ENCODE data around the gene DPY19L1.
"Not testable (repeated sequence)": the region's sequence is repeated elsewhere in the genome, so short reads cannot be mapped to it uniquely, and the experiment has no call there.

GRCh38 chr7:35047263-35047911 is 10.1 kb upstream of the DPY19L1 start:
- not testable (repeated sequence) for TF ChIP-seq RAD21 (IDR thresholded peaks at IDR 0.05; ENCODE audit: low read depth); YY1 (IDR thresholded peaks at IDR 0.05; ENCODE audit: extremely low read depth, insufficient replicate concordance, low read depth, low read length); ELF1 (IDR thresholded peaks at IDR 0.05; ENCODE audit: borderline replicate concordance, low read depth); ZBTB33 (IDR thresholded peaks at IDR 0.05; ENCODE audit: extremely low read depth, insufficient replicate concordance, low read length); POLR2AphosphoS5 (IDR thresholded peaks at IDR 0.05; ENCODE audit: low read depth, low read length); MAX (IDR thresholded peaks at IDR 0.05); SRF (IDR thresholded peaks at IDR 0.05; ENCODE audit: low read depth); ATF3 (IDR thresholded peaks at IDR 0.05); JUND (IDR thresholded peaks at IDR 0.05); CTCF (IDR thresholded peaks at IDR 0.05 in 2 of 3, conservative IDR thresholded peaks at IDR 0.05 in 1 of 3; ENCODE audit: borderline replicate concordance in 1 of 3, insufficient read depth in 1 of 3, low read depth in 2 of 3, low read length in 2 of 3); POLR2A (IDR thresholded peaks at IDR 0.05; ENCODE audit: borderline replicate concordance, extremely low read depth, insufficient read depth, insufficient read length)

Measured in HCT116 (cell line).